PC-3 (cell line): ENCODE results near the gene AANAT.

Source experiments
- EZH2 ChIP-seq: fragments of 300-600 bp; sonication (generic); IDR thresholded peaks from one replicate; pipeline ENCODE4 v1.6.1; 2017; ENCODE audit warnings: antibody characterized with exemption, mild to moderate bottlenecking, low read length; ENCODE audit not compliant: unreplicated experiment
- EZH2phosphoT487 ChIP-seq: fragments of 300-600 bp; sonication (generic); IDR thresholded peaks from 2 replicates; pipeline ENCODE4 v1.6.1; 2018; ENCODE audit warnings: mild to moderate bottlenecking, antibody characterized with exemption, low read length, borderline replicate concordance
- TF ChIP-seq, protein P1 (sequence below): fragments of 300-600 bp; sonication (generic); conservative IDR thresholded peaks from 2 replicates; pipeline ENCODE4 v1.5.1; 2017; ENCODE audit warnings: antibody characterized with exemption, low read depth, mild to moderate bottlenecking, low read length

DNA sequence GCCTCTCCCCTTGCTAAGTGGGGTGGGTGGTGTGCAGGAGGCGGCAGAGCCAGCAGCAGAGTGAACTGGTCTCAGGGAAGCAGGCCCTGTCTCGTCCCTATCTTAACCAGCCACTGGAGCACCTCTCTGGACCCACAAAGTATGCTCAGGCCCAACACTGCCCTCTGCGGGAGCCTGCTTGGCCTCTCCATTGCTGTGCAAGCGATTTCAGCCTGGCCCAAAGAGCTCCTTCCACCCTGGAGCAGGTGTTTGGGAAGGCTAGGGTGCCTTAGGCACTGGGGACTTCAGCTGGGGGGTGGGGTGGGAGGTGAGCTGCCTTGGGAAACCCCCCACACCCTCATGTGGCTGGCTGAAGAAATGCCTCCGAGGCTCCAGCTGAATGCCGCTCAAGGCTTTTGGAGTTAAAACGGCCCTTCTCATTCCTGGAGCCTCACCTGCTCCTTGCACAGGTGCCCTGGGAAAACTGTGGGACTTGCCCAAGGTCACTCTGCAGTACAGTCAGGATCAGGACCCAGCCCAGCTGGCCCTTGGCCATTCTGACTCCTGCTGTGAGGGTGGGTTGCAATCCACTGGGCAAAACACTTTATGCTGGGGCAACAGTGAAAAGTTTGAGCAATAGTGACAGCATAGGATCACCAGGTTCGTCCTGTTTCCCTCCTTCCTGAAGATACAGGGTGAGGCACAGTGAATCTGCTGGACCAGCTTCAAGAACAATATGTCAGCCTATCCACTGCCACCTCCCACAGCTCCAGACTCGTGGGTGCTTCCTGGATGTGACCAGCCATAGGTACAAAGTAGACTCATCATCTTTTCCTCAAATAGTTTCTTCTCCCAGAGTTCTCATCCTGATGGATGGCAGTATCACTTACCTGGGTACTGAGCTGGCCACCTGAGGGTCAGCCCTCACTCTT, 8.6 kb upstream of the AANAT start:
- TF ChIP-seq, protein P1, sequence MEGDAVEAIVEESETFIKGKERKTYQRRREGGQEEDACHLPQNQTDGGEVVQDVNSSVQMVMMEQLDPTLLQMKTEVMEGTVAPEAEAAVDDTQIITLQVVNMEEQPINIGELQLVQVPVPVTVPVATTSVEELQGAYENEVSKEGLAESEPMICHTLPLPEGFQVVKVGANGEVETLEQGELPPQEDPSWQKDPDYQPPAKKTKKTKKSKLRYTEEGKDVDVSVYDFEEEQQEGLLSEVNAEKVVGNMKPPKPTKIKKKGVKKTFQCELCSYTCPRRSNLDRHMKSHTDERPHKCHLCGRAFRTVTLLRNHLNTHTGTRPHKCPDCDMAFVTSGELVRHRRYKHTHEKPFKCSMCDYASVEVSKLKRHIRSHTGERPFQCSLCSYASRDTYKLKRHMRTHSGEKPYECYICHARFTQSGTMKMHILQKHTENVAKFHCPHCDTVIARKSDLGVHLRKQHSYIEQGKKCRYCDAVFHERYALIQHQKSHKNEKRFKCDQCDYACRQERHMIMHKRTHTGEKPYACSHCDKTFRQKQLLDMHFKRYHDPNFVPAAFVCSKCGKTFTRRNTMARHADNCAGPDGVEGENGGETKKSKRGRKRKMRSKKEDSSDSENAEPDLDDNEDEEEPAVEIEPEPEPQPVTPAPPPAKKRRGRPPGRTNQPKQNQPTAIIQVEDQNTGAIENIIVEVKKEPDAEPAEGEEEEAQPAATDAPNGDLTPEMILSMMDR: peak; percentile 91
- TF ChIP-seq EZH2 (no peak), EZH2phosphoT487 (no peak)
